Hematopoietic multipotent progenitor cell treated with erythropoietin and hydrocortisone succinate and interleukin-3 and kit ligand, for 15 days (in vitro differentiated cells): ENCODE results near the gene TMED10.
"Not testable (repeated sequence)": the region's sequence is repeated elsewhere in the genome, so short reads cannot be mapped to it uniquely, and the experiment has no call there.

Experiments used
- DNase-seq: peaks from one replicate; pipeline ENCODE4 v3.0.0-alpha.2; 2015; ENCODE audit warnings: low spot score

TMED10 gene

GRCh38 chr14:75190023-75190422 is 13.6 kb upstream of the TMED10 start:
- DNase-seq = no peak

GRCh38 chr14:75188520-75189268 is 12.3 kb upstream of the TMED10 start:
- DNase-seq = no peak

GRCh38 chr14:75188086-75188485 is 11.7 kb upstream of the TMED10 start:
- no peak for DNase-seq

- DNase-seq = no peak
Measured at GRCh38 chr14:75186953-75187352, 10.5 kb upstream of the TMED10 start.

- no peak for DNase-seq
Measured at GRCh38 chr14:75185251-75186040, 9.0 kb upstream of the TMED10 start.

- no peak for DNase-seq
Measured at GRCh38 chr14:75184492-75184891, 8.1 kb upstream of the TMED10 start.

GRCh38 chr14:75184039-75184438 is 7.6 kb upstream of the TMED10 start:
- no peak for DNase-seq

GRCh38 chr14:75183225-75183624 is 6.8 kb upstream of the TMED10 start:
- DNase-seq = no peak

GRCh38 chr14:75182821-75183220 is 6.4 kb upstream of the TMED10 start:
- DNase-seq = no peak

- DNase-seq = not testable (repeated sequence)
Measured at GRCh38 chr14:75182163-75182562, 5.8 kb upstream of the TMED10 start.

GRCh38 chr14:75181293-75182062 is 5.1 kb upstream of the TMED10 start:
- no peak for DNase-seq

GRCh38 chr14:75175677-75176141 is 703 bp downstream of the TMED10 start:
- DNase-seq = no peak

GRCh38 chr14:75174066-75174465 is 2.3 kb downstream of the TMED10 start:
- no peak for DNase-seq

- DNase-seq = no peak
Measured at GRCh38 chr14:75170772-75171171, 5.6 kb downstream of the TMED10 start.

- DNase-seq = no peak
Measured at GRCh38 chr14:75168586-75169335, 7.7 kb downstream of the TMED10 start.

- no peak for DNase-seq
Measured at GRCh38 chr14:75167325-75167724, 9.1 kb downstream of the TMED10 start.

- no peak for DNase-seq
Measured at GRCh38 chr14:75165586-75166391, 10.6 kb downstream of the TMED10 start.

GRCh38 chr14:75164809-75165208 is 11.6 kb downstream of the TMED10 start:
- DNase-seq = no peak

- no peak for DNase-seq
Measured at GRCh38 chr14:75163677-75164076, 12.7 kb downstream of the TMED10 start.

- no peak for DNase-seq
Measured at GRCh38 chr14:75162631-75163030, 13.8 kb downstream of the TMED10 start.
